ENCODE results near the gene ITGAD. TPM values are rescaled to one million over a fixed set of nuclear protein-coding genes. Genes with fewer than 3 reads are reported as not detected.
A peak's percentile ranks its signal among the peaks of the same experiment; 100 is the strongest.

Gene ITGAD
- total and polyA plus RNA-seq, 11 donors, result 0.41 to 0.80 TPM; not detected in 9

DNA sequence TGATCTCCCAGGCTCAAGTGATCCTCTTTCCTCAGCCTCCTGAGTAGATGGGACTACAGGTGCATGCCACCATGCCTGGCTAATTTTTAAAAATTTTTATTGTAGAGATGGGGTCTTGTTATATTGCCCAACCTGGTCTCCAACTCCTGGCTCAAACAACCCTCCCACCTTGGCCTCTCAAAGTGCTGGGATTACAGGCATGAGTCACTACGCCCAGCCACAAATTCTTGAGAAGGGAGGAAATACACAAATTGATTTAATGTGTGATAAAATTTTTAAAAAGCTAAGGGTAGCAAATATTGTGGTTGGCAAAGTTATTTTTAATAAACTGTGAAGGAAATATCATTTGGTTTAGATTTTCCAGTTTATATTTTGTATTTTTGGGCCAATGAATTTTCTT lies 9.6 kb downstream of the ITGAD start:
- no peaks in the 10 kb centered on the region for H3K9me3 ChIP-seq
- H3K27ac ChIP-seq, result no peak overlapping the region
- H3K4me3 ChIP-seq, result no peak overlapping the region
- no peaks in the 10 kb centered on the region for H3K36me3 ChIP-seq
- ATAC-seq, result no peak
- no peak for TF ChIP-seq POLR2A (IDR thresholded peaks at IDR 0.05)
- TF ChIP-seq, protein P1, sequence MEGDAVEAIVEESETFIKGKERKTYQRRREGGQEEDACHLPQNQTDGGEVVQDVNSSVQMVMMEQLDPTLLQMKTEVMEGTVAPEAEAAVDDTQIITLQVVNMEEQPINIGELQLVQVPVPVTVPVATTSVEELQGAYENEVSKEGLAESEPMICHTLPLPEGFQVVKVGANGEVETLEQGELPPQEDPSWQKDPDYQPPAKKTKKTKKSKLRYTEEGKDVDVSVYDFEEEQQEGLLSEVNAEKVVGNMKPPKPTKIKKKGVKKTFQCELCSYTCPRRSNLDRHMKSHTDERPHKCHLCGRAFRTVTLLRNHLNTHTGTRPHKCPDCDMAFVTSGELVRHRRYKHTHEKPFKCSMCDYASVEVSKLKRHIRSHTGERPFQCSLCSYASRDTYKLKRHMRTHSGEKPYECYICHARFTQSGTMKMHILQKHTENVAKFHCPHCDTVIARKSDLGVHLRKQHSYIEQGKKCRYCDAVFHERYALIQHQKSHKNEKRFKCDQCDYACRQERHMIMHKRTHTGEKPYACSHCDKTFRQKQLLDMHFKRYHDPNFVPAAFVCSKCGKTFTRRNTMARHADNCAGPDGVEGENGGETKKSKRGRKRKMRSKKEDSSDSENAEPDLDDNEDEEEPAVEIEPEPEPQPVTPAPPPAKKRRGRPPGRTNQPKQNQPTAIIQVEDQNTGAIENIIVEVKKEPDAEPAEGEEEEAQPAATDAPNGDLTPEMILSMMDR (IDR thresholded peaks at IDR 0.05), result no peak
- 81 to 90% (median 85%) methylated on average over 1 of the region's 1 CpG for WGBS, 4 donors
- H3K4me1 ChIP-seq, result peaks cover 0 to 28% (median 0%) of the 10 kb centered on the region in 12 donors
- no peak for DNase-seq
- intact Hi-C loops (cut with DNase I), result no loop called here
- H3K27me3 ChIP-seq, result peaks cover 0 to 3% (median 0%) of the 10 kb centered on the region in 9 donors

DNA sequence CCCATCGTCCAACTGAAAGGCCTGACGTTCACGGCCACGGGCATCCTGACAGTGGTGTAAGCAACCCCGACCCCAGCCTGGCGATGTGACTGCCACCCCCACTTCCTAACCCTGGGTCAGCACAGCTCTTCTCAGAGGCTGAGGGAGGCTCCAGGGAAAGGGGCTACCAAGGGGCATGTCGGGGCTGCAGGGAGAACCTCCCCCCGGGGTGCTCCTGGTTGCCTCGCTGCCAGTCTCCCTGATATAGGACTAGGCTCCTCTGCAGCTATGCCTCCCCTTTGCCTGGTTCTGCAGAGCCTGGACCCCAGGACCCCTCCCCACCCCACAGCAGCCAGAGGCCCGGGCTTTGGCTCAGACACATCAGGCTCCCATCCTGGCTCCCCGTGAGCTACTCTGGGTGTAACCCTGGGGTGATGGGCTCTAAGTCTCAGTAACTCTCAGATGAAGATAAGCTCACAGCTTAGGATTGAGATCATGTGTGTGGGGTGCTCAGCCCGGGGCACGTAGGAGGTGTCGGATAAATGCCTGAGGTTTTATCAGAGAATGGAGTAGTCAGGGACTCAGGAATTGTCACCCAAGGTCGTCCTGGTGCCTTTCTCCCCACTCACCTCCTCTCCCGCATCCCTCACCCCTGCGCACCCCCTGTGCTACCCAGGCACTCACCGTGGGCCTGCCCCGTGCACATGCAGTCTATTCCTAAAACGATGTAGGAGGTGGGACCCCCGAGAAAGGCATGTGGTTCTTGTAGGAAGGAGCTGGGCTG lies 10.6 kb downstream of the ITGAD start:
- Histone ChIP-seq H3K27ac (no peak overlapping the region), H3K36me3 (no peaks in the 10 kb centered on the region), H3K4me1 (peaks cover 0 to 24% (median 0%) of the 10 kb centered on the region in 12 donors), H3K9me3 (no peaks in the 10 kb centered on the region), H3K4me3 (peak overlapping the region in 7 of 12 donors; percentile 14 to 50 (median 30)), H3K27me3 (peaks cover 0 to 6% (median 0%) of the 10 kb centered on the region in 9 donors)
- intact Hi-C loops (cut with DNase I), result no loop called here
- no peak for TF ChIP-seq POLR2A (IDR thresholded peaks at IDR 0.05)
- TF ChIP-seq, protein P1 (IDR thresholded peaks at IDR 0.05), result no peak
- DNase-seq (no peak), ATAC-seq (peak in 1 of 4 donors; percentile 19)
- WGBS, 4 donors, result 74 to 76% (median 74%) methylated on average over 16 to 21 of the region's 21 CpGs

DNA sequence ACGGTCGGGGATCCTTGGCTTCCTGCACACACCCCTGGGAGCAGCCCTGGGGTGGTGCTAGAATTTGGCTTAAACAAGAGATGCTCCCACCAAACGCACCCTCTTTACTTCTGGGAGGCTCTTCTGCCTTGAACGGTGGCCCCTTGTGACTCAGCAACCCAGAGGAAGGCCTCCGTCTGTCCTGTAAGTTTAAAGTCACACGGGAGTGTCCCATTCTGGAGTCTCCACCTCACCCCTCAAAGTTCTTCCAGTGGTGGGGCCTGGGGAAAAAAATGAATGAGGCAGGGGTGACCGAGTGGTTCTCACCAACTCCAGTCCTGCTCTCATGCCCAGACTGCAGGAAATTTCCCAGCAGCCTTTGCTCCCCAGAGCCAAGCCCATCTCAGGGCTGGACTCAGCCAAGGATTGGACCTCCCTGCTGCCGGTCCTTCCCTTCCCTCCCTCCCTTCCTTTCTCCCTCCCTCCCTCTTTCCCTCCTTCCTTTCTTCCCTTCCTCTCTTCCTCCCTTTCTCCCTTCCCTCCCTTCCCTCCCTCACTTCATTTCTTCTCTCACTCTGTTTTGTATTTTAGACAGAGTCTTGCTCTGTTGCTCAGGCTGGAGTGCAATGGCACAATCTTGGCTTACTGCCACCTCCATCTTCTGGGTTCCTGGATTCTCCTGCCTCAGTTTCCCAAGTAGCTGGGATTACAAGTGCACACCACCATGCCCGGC lies 11.4 kb downstream of the ITGAD start:
- H3K9me3 ChIP-seq, result no peaks in the 10 kb centered on the region
- ATAC-seq (peak in 2 of 4 donors; percentile 63 to 67), DNase-seq (no peak)
- peaks cover 0 to 6% (median 0%) of the 10 kb centered on the region in 9 donors for H3K27me3 ChIP-seq
- intact Hi-C loops (cut with DNase I), result no loop called here
- H3K27ac ChIP-seq, result no peak overlapping the region
- H3K4me3 ChIP-seq, result peak overlapping the region in 7 of 12 donors; percentile 14 to 50 (median 30)
- peaks cover 0 to 24% (median 0%) of the 10 kb centered on the region in 12 donors for H3K4me1 ChIP-seq
- H3K36me3 ChIP-seq, result no peaks in the 10 kb centered on the region
- 56 to 61% (median 60%) methylated on average over 9 of the region's 9 CpGs for WGBS, 4 donors
- TF ChIP-seq, protein P1 (IDR thresholded peaks at IDR 0.05), result no peak
- TF ChIP-seq POLR2A (IDR thresholded peaks at IDR 0.05), result no peak

DNA sequence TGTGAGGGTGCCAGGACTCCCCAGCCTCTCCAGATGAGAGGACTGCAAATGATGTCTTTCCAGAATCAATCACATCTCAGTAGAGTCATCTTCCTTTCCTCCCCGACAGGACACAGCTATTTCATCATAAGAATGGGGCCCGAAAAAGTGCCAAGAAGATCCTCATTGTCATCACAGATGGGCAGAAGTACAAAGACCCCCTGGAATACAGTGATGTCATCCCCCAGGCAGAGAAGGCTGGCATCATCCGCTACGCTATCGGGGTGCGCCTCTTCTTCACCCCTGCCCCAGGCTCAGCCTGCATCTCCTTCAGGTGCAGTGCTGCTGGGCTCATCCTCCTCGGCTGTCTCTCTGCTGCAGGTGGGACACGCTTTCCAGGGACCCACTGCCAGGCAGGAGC lies 14.3 kb downstream of the ITGAD start:
- DNase-seq (no peak), ATAC-seq (no peak)
- WGBS, 4 donors, result 81 to 87% (median 84%) methylated on average over 8 of the region's 8 CpGs
- Histone ChIP-seq H3K4me1 (peaks cover 0 to 7% (median 0%) of the 10 kb centered on the region in 12 donors), H3K27ac (no peak overlapping the region), H3K4me3 (no peak overlapping the region), H3K27me3 (peaks cover 0 to 6% (median 0%) of the 10 kb centered on the region in 9 donors), H3K36me3 (no peaks in the 10 kb centered on the region), H3K9me3 (no peaks in the 10 kb centered on the region)
- intact Hi-C loops (cut with DNase I), result no loop called here
- no peak for TF ChIP-seq POLR2A (IDR thresholded peaks at IDR 0.05)
- TF ChIP-seq, protein P1 (IDR thresholded peaks at IDR 0.05), result no peak

Data from heart left ventricle (tissue), 16 donors.